HT-29 (cell line): ENCODE results near the gene TBL1Y. TPM values are rescaled to one million over a fixed set of nuclear protein-coding genes. Genes with fewer than 3 reads are reported as not detected.
"Not testable (repeated sequence)": the region's sequence is repeated elsewhere in the genome, so short reads cannot be mapped to it uniquely, and the experiment has no call there.

Experiments
- DNase-seq: peaks from one replicate; pipeline ENCODE4 v3.0.0-alpha.2; 2015; ENCODE audit warnings: low spot score
- total RNA-seq: library from RNA; depleted of rRNA; stranded (reverse); fragments of >200 nt; shearing (Covaris generic); gene quantifications from 2 replicates; pipeline ENCODE4 v1.2.3, GENCODE V29; 2014

TBL1Y gene
- total RNA-seq, 1 experiment from 2014 or later: not detected

GRCh38 chrY:6972271-6972887 lies 61.9 kb downstream of the TBL1Y start:
- no peak for DNase-seq

GRCh38 chrY:6974971-6975370 lies 64.5 kb downstream of the TBL1Y start:
- DNase-seq: no peak

DNA sequence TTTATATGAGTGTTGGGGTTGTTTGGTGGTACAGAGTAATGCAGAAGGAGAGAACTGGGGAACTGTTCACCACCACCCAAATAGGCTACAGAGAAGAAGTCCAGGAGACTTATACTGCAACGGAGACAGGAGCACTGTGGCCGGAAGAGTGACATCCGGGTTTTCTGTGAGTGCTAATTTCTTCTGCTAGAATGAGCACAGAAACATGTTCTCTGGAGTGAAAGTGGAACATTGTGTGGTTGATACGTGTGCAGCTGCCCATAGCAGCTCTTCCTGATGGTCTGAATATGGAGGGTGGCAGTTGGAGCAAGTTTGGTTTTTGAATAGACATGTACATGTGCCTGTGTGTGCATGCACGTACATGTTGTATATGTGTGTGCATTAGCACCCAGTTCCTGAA lies 67.3 kb downstream of the TBL1Y start:
- DNase-seq: no peak

DNA sequence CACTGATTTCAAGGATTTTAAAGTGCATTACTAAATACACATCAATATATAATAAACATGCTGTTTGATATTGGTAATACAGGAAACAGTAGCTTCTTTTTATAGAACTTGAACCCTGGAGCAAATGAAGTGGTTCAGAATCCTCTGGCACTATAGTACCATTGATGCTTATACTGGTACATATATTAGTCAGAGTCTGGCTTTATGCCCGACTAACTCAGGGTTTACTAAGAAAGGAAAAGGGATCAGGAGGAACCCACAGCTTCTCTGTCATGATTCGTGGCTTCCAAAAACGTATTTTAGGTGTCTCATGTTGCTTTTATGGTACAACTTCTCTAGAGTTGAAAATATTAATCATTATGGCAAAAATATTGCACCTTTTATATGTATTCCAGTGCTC lies 72.7 kb downstream of the TBL1Y start:
- no peak for DNase-seq

GRCh38 chrY:6987811-6988210 lies 77.3 kb downstream of the TBL1Y start:
- DNase-seq: no peak

DNA sequence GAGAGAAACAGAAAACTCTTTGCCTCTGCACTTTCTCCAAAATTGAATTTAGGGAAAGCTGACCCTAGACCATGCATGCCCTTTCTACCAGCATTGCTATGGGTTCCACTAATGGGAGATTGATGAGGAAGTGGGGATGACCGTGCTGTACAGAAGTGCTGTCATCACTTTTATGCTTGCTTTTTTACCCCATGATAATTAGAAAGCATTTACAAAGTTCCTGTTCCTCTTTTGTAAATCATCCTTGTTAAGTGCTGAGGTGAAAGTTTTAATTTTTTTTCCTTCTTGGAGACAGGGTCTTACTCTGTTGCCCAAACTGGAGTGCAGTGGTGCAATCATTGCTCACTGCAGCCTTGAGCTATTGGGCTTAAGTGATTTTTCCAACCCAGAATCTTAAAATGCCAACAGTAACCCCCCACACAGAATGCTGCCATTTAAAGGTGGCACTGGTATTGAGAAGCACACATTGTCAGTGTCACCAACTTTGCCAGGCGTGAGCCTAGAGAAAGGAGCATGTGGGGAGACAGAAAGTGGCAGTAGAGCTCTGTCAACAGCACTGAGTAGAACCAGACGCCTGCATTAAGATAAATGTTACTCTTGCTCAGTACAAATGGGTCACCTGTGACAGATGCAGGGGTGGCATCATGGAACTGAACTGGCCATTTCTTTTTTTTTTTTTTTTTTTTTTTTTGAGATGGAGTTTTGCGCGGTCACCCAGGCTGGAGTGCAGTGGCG lies 79.6 kb downstream of the TBL1Y start:
- DNase-seq: no peak

- DNase-seq: no peak
Measured at GRCh38 chrY:6992041-6992440, 81.5 kb downstream of the TBL1Y start.

DNA sequence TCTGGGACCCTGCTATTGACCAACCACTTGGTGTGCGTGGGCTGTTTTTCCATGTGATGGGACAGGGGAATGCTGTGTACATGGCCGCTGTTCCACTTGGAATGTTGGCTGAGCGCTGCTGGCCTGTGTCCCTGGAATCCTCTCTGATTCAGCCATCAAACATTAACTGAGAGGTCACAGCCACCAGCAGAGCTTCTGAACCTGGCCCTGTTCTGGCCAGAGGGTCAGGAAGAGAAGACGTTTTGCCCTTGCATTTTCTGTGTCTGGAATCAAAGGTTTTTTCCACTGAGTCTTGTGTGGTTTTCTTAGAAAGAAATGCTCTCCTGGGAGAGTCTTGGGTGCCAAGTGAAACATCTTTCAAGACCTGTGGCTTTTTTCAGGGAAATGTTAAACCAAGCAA lies 85.5 kb downstream of the TBL1Y start:
- DNase-seq: no peak

DNA sequence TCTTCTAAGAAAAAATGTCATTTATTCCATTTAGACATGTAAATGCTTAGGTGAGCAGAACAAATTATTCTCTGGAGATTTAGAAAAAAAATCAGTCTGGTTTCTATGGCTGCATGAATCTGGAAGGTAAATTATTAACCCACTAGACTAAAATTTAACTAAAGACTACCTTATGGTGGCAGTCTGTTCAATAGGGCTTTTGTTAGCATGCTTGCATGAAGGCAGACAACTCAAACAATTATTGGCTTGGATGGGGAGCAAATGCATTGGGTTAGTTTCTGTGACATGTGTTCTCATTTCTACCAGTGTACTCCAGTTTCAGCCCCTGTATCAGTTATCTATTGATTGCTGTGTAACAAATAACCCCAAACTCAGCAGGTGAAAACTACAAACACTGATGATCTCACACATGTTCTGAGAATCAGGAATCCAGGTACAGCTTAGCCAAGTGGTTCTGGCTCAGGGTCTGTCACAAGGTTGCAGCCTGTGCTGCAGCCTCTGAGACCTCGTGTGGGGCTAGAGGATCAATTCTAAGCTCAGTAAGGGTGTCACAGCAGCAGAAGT lies 87.1 kb downstream of the TBL1Y start:
- no peak for DNase-seq

DNA sequence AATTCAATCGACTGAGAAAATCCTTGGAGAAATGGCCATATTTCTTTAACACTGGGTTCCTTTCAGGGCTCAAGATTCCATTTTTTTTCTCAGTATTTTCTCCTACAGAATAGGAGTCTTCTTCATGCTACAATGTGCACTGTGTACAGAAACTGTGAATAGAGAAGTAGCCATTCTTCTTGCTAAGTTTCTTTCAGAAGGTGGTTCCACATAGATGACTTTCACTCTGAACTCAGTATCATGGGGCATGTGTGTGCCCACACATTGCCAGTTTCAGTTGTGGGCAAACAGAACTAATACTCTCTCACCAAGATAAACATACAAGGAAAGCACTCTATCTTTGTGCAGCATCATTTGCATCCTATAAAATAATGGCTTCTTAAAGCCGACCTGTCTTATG lies 89.4 kb downstream of the TBL1Y start:
- no peak for DNase-seq

DNA sequence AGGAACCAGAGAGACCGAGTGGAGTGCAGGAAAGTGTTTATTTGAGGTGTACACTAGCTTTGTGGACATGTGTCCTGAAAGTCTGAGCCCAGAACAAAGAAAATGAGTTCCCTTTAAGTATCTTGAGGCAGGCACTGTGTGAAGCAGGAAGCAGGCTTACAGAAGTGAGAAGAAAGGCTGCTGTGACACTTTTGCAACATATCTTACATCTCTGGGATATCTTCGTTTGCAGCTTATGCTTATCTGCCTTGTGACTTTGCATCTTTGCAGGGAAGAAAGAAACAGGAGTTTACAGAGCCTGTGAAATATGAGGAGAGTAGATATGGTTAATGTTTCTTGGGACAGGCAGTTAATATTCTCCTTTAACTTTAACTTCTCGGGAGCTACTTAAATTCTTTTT lies 92.1 kb downstream of the TBL1Y start:
- DNase-seq: no peak

- no peak for DNase-seq
Measured at GRCh38 chrY:7007911-7008310, 97.4 kb downstream of the TBL1Y start.

DNA sequence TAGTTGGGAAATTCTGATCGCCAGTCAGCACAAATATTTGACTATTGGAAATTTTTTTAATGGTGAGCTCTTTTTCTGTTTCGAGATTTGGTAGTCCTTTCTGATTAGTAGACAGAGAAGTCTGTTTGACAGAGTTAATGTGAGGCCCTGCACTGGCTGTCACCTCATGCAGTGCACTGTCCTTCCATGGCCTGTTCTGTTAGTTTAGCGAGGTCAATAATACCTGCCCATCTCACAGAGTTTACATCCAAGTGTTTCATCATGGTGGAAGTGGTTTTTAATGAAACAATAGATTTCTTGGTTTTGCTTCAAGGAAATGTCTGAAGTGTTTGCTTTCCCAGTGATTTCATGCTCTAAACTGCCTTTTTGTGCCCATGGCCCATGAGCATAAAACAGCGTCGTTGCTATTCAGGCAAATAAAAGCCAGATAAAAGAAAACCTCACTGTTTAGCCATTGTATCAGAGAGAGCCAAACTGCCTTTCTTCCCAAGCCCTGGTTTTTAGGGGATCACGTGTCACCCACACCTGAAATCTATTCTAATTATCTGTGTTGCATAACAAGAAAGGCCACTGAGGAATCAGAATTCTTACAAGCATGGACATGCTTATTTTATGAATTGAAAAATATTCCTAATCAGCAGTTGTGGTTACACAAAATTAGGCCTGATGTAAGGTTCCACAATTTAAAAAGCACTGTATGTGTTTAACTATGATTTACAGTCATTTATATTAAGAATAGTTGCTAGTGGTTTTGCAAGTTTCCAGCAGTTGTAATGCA lies 98.3 kb downstream of the TBL1Y start:
- DNase-seq: no peak

DNA sequence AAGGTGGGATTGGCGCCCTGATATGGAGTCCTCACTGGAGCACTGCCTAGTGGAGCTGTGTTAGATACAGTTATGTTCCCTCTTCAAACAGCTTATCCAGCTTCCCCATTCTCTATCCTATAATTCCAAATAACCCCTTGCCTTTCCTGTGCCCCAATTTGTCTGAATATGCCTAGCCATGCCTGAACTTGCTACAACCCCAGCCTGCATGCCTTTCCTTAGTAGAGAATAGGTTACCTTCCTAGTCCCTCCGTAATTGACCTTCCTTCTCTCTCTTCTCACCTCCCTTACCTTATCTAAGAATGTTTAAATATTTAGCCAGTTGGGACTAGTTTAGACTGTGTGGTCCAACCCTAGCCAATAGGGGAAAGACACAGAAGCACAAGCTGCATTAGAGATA lies 102.6 kb downstream of the TBL1Y start:
- DNase-seq: no peak

- no peak for DNase-seq
Measured at GRCh38 chrY:7016521-7016920, 106.0 kb downstream of the TBL1Y start.

DNA sequence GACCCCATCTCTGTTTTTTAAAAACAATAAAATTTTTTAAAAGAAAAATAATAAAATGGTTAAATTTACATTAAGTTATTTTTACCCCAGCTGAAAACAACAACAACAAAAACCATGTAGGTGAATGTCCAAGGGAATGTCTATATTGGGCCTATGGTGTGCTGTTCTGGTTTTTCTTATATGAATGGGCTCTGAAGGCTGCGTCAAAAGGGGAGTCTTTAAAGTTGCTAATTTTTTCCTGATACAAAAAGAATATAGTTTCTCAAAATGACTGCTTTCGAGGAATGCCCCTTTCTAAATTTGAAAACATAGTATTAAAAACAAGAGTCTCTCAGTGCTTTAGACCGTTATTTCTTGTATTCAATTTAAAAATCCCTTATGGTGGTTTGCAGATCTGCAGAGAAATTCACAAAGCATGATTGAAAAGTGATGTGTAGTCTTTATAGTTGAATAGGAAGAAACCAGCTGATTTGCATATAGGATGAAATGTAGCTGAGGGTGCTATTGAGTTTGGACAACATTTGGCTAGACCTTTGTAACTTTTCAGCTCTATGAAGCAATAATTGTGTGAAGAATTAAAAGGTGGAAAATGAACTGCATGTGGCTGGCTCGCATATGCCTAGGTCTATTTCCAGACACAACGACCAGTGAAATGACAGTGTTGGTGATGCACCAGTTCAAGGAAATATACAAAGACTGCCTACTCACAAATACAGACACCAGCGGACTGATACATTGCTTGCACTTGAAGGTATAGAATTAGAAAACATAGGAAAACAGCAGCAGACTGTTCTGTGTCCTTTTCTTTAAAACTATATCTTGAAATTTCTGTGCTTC lies 107.0 kb downstream of the TBL1Y start:
- no peak for DNase-seq

GRCh38 chrY:7039037-7039436 lies 128.5 kb downstream of the TBL1Y start:
- DNase-seq: no peak

- DNase-seq: no peak
Measured at GRCh38 chrY:7040662-7041061, 130.2 kb downstream of the TBL1Y start.

GRCh38 chrY:7041983-7042382 lies 131.5 kb downstream of the TBL1Y start:
- no peak for DNase-seq

DNA sequence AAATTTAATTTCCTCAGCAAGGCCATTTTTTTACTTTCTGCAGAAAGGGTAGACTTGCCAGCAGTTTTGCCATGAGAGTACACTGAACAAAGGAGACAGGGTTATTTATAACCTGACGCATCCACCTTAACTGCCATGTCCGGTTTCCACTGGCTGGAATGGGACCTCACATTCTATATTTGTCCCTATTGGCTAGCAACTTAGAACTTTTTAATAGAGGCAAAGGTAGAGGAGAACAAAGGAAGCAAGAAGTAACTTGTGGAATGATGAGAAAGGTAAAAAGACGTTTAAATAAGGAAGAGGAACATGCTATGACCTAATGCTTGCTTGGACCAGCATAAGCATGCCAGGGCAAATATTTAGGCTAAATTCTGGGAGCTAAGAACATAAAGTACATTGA lies 142.0 kb downstream of the TBL1Y start:
- not testable (repeated sequence) for DNase-seq

- DNase-seq: peak; percentile 0
Measured at GRCh38 chrY:7056886-7057285, 146.4 kb downstream of the TBL1Y start.

DNA sequence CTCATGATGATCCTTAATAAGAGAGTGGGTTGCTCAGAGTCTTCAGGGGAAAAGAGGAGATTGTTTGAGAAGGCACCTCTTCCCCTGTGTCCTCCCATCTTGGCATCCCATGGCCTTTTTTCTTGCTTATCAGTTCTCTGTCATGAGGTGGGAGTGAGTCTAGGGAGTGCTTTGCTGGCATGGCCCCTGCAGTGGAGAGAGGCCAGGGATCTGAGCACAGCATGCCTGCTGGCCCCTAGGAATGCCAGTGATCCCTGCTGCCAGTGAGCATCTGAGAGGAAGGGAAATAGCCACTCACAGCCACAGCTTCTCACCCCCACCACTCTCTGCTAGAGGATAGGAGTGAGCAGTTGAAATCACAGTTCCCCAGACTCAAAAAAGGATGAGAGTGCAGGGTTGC lies 168.2 kb downstream of the TBL1Y start:
- DNase-seq: no peak
